ENCODE data around the gene ICAM5. TPM values are rescaled to one million over a fixed set of nuclear protein-coding genes. Genes with fewer than 3 reads are reported as not detected.

ICAM5 gene
- polyA plus RNA-seq, 1 donor from 2014 or later: 4.1 TPM

- no peaks in the 10 kb centered on the region for H3K9me3 ChIP-seq (ENCODE audit: low read length)
- no peak overlapping the region for H3K4me2 ChIP-seq (ENCODE audit: low read length)
- no peak overlapping the region for H3K9ac ChIP-seq (ENCODE audit: low read length)
- H3K9me2 ChIP-seq (ENCODE audit: insufficient read depth, low read length): no peaks in the 10 kb centered on the region
- H3K27ac ChIP-seq (ENCODE audit: low read length): no peak overlapping the region
- H3K79me2 ChIP-seq (replicated peaks; ENCODE audit: insufficient read depth, low read length): no peaks in the 10 kb centered on the region
- H3F3A ChIP-seq (ENCODE audit: insufficient read depth, low read length, poor library complexity, severe bottlenecking): no peaks in the 10 kb centered on the region
- H3K27me3 ChIP-seq (ENCODE audit: insufficient read depth, low read depth, low read length): no peaks in the 10 kb centered on the region
- no peaks in the 10 kb centered on the region for H4K20me1 ChIP-seq (ENCODE audit: insufficient read depth)
- no peak overlapping the region for H2AFZ ChIP-seq (ENCODE audit: low read depth, low read length)
- no peaks in the 10 kb centered on the region for H3K36me3 ChIP-seq (ENCODE audit: insufficient read depth, low read length)
- TF ChIP-seq TAF1 (IDR thresholded peaks at IDR 0.05; ENCODE audit: low read depth): no peak
- no peak for TF ChIP-seq REST (IDR thresholded peaks at IDR 0.05; ENCODE audit: borderline replicate concordance)
- no peak overlapping the region for H3K4me3 ChIP-seq (ENCODE audit: low read length)
Measured at GRCh38 chr19:10339977-10340376, 50.2 kb downstream of the ICAM5 start.

GRCh38 chr19:10343495-10343894, 53.7 kb downstream of the ICAM5 start:
- no peaks in the 10 kb centered on the region for H3F3A ChIP-seq (ENCODE audit: insufficient read depth, low read length, poor library complexity, severe bottlenecking)
- TF ChIP-seq REST (IDR thresholded peaks at IDR 0.05; ENCODE audit: borderline replicate concordance) (no peak), MXI1 (conservative IDR thresholded peaks at IDR 0.05; ENCODE audit: poor library complexity, severe bottlenecking) (no peak), RAD21 (conservative IDR thresholded peaks at IDR 0.05) (no peak), TAF1 (IDR thresholded peaks at IDR 0.05; ENCODE audit: low read depth) (no peak), POLR2AphosphoS5 (IDR thresholded peaks at IDR 0.05) (no peak), EP300 (conservative IDR thresholded peaks at IDR 0.05; ENCODE audit: poor library complexity, severe bottlenecking) (no peak), CTCF (IDR thresholded peaks at IDR 0.05; ENCODE audit: poor library complexity, severe bottlenecking) (no peak), EZH2 (IDR thresholded peaks at IDR 0.05; ENCODE audit: borderline replicate concordance, insufficient read depth, low read length, poor library complexity, severe bottlenecking) (no peak), SMC3 (conservative IDR thresholded peaks at IDR 0.05; ENCODE audit: poor library complexity) (no peak)
- no peak overlapping the region for H3K27ac ChIP-seq (ENCODE audit: low read length)
- H3K79me2 ChIP-seq (replicated peaks; ENCODE audit: insufficient read depth, low read length): no peaks in the 10 kb centered on the region
- H3K9me2 ChIP-seq (ENCODE audit: insufficient read depth, low read length): no peaks in the 10 kb centered on the region
- no peaks in the 10 kb centered on the region for H3K36me3 ChIP-seq (ENCODE audit: insufficient read depth, low read length)
- H3K4me2 ChIP-seq (ENCODE audit: low read length): no peak overlapping the region
- H2AFZ ChIP-seq (ENCODE audit: low read depth, low read length): no peak overlapping the region
- H3K4me3 ChIP-seq (ENCODE audit: low read length): no peak overlapping the region
- H3K9ac ChIP-seq (ENCODE audit: low read length): no peak overlapping the region
- no peaks in the 10 kb centered on the region for H3K27me3 ChIP-seq (ENCODE audit: insufficient read depth, low read depth, low read length)
- H3K9me3 ChIP-seq (ENCODE audit: low read length): no peaks in the 10 kb centered on the region
- no peaks in the 10 kb centered on the region for H4K20me1 ChIP-seq (ENCODE audit: insufficient read depth)
